Osteocyte (in vitro differentiated cells): Measurements from ENCODE around the gene KDM1B. TPM values are rescaled to one million over a fixed set of nuclear protein-coding genes. Genes with fewer than 3 reads are reported as not detected.

Experiments used
- DNase-seq: peaks from one replicate; pipeline ENCODE4 v3.0.0; 2021; ENCODE audit warnings: mixed read lengths; ENCODE audit not compliant: unreplicated experiment; ENCODE audit errors: extremely low spot score
- H3K27ac Mint-ChIP-seq: one replicate; pipeline ENCODE4 v1.8.0; 2021; ENCODE audit warnings: mild to moderate bottlenecking, mixed read lengths; ENCODE audit not compliant: unreplicated experiment
- H3K27me3 Mint-ChIP-seq: one replicate; pipeline ENCODE4 v1.8.0; 2021; ENCODE audit warnings: mixed read lengths; ENCODE audit not compliant: unreplicated experiment
- H3K36me3 Mint-ChIP-seq: one replicate; pipeline ENCODE4 v1.8.0; 2021; ENCODE audit warnings: mixed read lengths; ENCODE audit not compliant: unreplicated experiment
- H3K4me1 Mint-ChIP-seq: one replicate; pipeline ENCODE4 v1.8.0; 2021; ENCODE audit warnings: mixed read lengths; ENCODE audit not compliant: unreplicated experiment
- H3K4me3 Mint-ChIP-seq: one replicate; pipeline ENCODE4 v1.8.0; 2021; ENCODE audit warnings: mild to moderate bottlenecking, moderate library complexity, mixed read lengths; ENCODE audit not compliant: unreplicated experiment
- H3K9me3 Mint-ChIP-seq: one replicate; pipeline ENCODE4 v1.8.0; 2021; ENCODE audit warnings: mixed read lengths; ENCODE audit not compliant: unreplicated experiment
- total RNA-seq: library from RNA; stranded (reverse); gene quantifications from 2 replicates; pipeline ENCODE4 v1.2.1, GENCODE V29; 2021
- TF ChIP-seq, protein P1 (sequence below): fragments of 200-600 bp; sonication (generic); IDR thresholded peaks from 2 replicates; pipeline ENCODE4 v1.5.0; 2021; ENCODE audit warnings: antibody characterized with exemption, mild to moderate bottlenecking, moderate library complexity

Gene KDM1B
- total RNA-seq, 1 donor from 2014 or later, result 12.1 TPM

DNA sequence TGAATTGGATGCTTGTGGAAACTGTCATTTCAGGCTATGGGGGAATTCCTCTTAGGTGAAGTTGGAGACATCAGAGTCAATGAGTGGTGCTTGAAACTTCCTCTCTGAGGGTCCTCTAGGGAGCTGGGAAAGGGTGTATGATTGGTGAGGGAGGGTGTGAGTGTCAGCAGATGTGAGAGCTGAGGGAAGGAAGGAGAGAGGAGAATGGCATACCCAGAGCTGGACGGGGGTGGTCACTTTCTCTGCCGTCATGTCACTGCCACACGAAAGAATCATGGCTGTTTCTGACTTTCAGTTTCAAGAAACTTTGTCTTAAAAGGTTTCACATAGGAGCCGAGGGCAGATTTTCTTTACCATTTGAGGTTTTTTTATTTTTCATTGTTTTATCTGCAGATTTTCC lies 58.8 kb downstream of the KDM1B start:
- peaks cover 18% of the 10 kb centered on the region for H3K36me3 Mint-ChIP-seq

DNA sequence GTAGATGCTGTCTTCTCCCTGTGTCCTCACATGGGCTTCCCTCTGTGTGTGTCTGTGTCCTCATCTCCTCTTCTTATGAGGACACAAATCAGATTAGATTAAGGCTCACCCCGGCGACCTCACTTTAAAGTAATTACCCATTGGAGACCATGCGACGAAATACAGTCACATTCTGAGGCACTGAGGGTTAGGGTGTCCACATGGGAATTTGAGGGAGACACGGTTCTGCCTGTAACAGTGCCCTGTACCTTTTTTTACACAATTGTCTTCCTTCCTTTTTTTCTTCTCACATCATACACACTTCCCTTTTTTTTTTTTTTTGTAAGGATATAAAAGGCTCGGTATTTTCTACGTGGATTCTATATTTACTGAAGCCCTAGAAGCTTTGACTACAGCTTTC lies 60.2 kb downstream of the KDM1B start:
- DNase-seq, result no peak
- Mint-ChIP-seq H3K4me1 (peaks cover 10% of the 10 kb centered on the region), H3K9me3 (peaks cover 3% of the 10 kb centered on the region), H3K4me3 (no peak overlapping the region), H3K27ac (no peak overlapping the region), H3K36me3 (peaks cover 21% of the 10 kb centered on the region), H3K27me3 (no peaks in the 10 kb centered on the region)
- TF ChIP-seq, protein P1, sequence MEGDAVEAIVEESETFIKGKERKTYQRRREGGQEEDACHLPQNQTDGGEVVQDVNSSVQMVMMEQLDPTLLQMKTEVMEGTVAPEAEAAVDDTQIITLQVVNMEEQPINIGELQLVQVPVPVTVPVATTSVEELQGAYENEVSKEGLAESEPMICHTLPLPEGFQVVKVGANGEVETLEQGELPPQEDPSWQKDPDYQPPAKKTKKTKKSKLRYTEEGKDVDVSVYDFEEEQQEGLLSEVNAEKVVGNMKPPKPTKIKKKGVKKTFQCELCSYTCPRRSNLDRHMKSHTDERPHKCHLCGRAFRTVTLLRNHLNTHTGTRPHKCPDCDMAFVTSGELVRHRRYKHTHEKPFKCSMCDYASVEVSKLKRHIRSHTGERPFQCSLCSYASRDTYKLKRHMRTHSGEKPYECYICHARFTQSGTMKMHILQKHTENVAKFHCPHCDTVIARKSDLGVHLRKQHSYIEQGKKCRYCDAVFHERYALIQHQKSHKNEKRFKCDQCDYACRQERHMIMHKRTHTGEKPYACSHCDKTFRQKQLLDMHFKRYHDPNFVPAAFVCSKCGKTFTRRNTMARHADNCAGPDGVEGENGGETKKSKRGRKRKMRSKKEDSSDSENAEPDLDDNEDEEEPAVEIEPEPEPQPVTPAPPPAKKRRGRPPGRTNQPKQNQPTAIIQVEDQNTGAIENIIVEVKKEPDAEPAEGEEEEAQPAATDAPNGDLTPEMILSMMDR, result no peak

More for the DNA sequence above, 58.8 kb downstream of the KDM1B start:
- H3K9me3 Mint-ChIP-seq, result peaks cover 3% of the 10 kb centered on the region
- H3K27ac Mint-ChIP-seq, result no peak overlapping the region
- TF ChIP-seq, protein P1, result no peak
- H3K4me1 Mint-ChIP-seq, result peaks cover 21% of the 10 kb centered on the region
- no peak overlapping the region for H3K4me3 Mint-ChIP-seq
- no peak for DNase-seq
- H3K27me3 Mint-ChIP-seq, result no peaks in the 10 kb centered on the region

DNA sequence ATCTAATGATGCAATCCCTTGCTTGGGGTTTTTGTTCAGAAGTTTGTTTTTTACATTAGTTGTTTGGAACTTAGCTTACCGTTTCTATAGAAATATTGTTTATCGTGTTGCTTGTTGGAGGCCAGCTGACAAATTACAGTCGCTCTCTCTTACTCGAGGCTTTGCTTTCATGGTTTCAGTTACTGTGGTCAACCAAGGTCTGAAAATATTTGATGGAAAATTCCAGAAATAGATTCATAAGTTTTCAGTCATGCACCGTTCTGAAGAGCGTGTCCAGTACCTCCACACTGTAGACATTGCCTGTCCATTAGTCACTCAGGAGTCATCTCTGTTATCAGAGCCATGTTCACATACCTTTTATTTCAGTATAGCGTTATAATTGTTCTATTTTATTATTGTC lies 61.2 kb downstream of the KDM1B start:
- H3K4me3 Mint-ChIP-seq, result no peak overlapping the region
- TF ChIP-seq, protein P1, result no peak
- H3K9me3 Mint-ChIP-seq, result peaks cover 3% of the 10 kb centered on the region
- peaks cover 10% of the 10 kb centered on the region for H3K4me1 Mint-ChIP-seq
- peak overlapping the region; percentile 51 for H3K27ac Mint-ChIP-seq
- no peak for DNase-seq
- peaks cover 27% of the 10 kb centered on the region for H3K36me3 Mint-ChIP-seq
- H3K27me3 Mint-ChIP-seq, result no peaks in the 10 kb centered on the region

DNA sequence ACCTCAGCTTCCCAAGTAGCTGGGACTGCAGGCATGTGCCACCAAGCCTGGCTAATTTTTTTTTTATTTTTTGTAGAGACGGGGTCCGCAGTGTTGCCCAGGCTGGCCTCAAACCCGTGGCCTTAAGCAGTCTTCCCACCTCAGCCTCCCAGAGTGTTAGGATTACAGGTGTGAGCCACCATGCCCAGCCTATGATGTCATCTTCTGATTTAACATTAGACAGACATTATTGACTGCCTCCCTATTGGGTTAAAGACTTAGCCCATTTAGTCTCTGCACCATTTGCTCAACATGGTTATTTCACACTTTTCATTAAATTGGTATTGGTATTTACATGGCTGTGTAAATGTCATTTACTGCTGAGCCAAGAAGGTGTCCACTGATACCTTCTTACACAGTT lies 63.0 kb downstream of the KDM1B start:
- Mint-ChIP-seq H3K4me3 (no peak overlapping the region), H3K4me1 (peaks cover 10% of the 10 kb centered on the region), H3K36me3 (peaks cover 38% of the 10 kb centered on the region), H3K27me3 (no peaks in the 10 kb centered on the region), H3K9me3 (peaks cover 3% of the 10 kb centered on the region), H3K27ac (no peak overlapping the region)
- TF ChIP-seq, protein P1, result no peak
- DNase-seq, result no peak

DNA sequence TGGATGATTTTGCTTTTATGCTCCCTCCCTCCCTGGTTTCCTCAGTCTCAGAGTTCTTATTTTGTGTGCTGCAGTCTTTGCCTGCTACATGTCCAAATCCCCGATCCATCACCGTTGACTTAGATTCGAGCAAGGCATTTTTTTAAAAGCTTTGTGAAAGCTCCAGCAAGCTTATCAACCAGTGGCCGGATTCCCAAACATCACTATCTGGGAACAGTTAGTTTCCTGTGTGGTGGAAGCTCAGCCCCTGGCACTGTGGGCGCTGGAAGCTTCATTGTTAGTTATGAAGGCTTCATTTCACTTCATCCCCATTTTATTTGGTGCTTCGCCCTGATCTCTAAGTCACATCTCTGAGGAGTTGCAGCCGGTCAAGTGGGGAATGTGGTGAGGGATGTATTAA lies 64.4 kb downstream of the KDM1B start:
- TF ChIP-seq, protein P1, result no peak
- H3K4me3 Mint-ChIP-seq, result no peak overlapping the region
- H3K4me1 Mint-ChIP-seq, result peaks cover 10% of the 10 kb centered on the region
- H3K36me3 Mint-ChIP-seq, result peaks cover 31% of the 10 kb centered on the region
- H3K27me3 Mint-ChIP-seq, result no peaks in the 10 kb centered on the region
- H3K27ac Mint-ChIP-seq, result no peak overlapping the region
- H3K9me3 Mint-ChIP-seq, result peaks cover 3% of the 10 kb centered on the region
- DNase-seq, result no peak
